Measurements from ENCODE around the gene NXPE1.

NXPE1 gene

DNA sequence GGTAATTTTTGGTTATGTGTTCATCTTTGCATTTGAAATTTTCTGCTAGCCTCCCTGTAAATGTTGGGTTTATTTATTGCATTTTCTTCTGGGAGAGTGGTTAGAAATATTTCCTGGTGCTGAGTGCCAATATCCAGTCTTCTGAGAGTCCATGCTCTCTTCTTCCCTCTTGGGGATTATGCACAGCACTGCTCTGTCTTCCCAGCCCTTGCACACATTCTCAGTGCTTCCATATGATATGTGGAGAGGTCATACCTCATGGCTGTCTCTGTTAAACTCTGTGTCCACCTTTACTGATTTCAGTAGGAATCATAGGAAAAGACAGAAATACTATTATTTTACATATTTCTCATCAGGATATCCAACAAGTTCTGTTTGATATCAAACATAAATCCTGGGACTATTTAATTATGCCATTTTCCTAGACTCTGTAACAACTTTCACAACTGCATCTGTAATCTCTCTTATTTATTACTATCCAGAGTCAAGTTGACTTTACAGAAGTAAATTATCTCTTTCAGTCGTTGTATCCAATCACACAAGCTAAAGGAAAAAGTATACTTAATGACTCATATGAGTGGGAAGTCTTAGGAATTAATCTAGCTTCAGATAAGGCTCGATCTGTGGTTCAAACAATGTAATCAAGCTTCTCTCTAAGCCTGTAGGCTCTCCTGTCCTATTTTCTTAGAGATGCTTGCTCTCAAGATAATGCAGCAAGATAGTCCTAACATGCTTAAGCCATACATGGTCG, 2.7 kb upstream of the NXPE1 start:
- DNase-seq, result no peak

DNA sequence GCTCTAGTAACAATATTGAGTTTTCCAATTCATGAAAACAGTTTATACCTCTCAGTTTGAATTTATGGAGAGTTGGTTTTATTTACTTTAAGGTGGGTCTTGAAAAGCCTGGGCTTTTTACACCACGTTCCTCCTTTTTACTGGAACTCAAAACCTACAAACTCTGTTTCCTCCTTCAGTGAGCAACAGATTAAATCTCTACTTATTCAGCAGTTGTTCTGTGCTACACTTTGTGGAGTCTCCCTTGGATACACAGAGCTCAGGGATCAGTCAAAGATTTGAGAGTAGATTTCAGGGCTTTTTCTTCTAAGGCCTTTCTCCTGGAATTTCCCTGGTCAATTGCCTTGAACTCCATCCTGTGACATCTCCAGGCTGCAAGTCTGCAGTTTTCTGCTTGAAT, 3.5 kb downstream of the NXPE1 start:
- no peak for DNase-seq

DNA sequence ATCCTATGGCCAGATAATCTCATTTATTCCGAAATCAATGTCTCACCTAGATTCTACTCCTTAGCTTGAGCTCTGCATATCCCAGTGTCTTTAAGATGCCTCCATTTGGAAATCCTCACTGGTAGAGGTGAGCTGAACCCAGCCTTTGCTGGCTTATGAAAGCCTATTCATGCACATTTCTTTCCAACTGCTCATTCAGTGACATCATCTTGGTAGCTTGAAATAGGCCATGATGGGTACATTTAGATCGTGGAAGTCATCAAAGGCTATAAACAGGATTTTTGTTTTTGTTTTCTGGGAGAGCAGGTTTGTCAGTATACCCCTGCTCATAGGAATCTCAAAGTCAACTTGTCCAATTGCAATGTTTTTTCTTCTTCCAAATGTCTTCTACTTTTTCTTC, 6.0 kb downstream of the NXPE1 start:
- DNase-seq, result no peak

DNA sequence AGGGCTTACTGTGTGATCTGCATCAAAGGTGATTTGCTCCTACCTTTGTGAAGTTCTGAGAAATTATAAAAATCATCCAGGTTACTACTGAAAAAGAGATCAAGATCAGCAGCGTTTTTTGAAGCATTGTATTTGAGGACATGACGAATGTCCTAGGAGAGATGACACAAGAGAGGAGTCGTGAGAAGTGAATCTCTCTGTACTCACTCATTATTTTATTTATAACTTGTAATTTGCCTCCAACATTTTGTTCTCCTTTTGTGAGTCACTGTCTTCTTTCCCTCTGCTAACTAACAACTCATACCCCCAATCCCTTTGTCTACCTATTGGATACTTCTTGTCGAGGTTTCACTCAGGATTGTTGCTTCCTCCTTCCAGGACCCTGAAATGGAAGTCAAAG, 8.6 kb downstream of the NXPE1 start:
- no peak for DNase-seq

DNA sequence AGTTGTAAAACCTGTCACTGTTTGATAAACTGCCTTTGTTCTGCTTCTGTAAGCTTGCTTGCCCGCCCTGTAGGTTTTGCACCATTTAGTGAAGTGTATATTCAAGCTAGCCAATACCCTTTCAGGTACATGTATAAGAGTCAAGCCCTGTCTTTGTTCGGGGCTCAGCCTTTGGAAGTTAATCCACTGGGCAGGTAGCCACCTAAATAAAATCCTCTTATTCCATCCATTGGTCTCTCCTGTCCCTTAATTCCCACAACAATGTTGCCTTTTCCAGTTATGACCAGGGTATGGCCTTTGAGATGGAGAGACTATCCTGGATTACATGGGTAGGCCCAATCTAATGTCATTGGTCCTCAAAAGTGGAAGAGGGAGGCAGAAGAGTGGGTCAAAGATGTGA, 34.0 kb downstream of the NXPE1 start:
- DNase-seq, result no peak

DNA sequence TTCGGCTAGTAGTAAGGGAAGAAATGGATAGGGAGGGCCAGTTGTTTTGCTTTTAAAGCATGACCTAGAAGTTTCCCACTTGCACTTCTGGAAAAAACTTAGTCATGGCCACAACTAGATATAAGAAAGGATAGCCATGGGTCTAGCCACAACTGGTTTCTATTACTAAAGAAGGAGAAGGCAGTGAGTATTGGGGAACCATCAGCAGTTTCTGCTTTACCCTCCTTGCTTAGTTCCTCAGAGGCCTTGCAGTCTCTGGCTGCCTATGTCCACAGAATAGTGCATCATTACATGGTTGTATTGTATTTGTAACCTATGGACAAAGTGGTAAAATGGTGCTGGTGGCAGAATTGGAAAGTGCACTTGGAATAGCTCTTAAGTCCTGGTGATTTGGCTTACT, 35.6 kb downstream of the NXPE1 start:
- no peak for DNase-seq

DNA sequence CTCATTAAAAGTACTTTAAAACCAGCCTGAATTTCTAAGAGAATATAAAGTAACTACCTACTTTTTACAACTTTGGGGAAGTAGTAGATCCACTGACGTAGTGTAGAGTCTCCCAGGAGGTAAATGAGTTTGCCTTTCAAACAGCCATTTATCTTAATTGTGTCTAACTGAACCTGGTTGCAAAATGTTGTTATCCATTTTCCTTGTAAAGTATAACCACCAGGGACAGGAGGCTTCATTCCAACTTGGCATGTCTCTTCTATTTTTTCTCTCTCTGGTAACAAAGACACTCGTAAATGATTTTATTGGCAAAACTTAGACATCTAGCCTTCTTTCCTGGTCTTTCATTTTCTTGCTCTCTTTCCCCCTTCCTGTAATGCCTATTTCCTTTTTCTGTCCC, 36.9 kb downstream of the NXPE1 start:
- no peak for DNase-seq

DNA sequence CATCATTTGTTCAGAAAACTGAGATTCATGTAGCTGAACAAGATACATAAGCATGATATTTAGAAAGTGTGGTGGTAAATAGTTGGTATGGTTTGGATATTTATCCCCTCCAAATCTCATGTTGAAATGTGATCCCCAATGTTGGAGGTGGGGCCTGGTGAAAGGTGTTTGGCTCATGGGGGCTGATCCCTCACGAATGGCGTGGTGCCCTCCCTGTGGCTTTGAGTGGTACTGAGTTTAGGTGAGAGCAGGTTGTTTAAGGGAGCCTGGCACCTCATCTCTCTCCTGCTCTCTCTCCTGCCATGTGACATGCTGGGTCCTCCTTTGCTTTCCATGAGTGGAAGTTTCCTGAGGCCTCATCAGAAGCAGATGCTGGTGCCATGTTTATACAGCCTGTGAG, 48.1 kb downstream of the NXPE1 start:
- DNase-seq, result no peak

DNA sequence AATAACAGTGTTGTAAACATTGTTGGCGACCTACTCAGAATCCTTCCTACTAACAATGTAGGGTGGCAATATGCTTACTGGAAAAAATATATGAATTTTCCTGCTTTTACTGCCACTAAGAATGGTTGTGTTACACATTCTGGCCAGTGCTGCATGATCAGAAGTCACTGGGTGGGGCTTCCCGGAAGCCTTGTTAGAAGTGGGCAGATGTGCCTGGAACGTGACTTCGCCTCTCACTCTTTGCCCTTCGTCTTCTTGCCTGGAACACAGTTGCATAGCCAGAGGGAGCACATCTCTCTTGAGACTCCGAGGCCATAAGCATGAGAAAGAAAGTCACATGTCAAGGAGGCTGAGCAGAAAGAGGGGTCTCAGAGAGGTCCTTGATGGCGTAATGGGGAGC, 48.6 kb downstream of the NXPE1 start:
- DNase-seq, result no peak

DNA sequence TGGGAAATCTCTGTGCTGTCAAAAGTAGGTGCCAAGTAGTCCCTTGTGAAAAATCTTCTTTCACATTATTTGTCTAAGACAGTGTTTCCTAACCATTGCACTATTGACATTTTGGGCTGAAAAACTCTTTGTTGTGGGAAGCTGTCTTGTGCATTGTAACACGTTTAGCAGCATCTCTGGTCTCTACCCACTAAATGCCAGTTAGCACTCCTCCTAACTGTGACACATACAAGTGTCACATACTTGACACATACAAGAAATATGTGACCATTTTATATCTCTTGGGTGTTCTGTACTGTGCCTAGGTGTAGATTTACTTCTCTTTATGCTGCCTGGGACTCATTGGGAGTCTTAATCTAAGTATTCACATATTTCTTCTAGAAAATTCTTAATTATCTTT, 57.8 kb downstream of the NXPE1 start:
- no peak for DNase-seq

DNA sequence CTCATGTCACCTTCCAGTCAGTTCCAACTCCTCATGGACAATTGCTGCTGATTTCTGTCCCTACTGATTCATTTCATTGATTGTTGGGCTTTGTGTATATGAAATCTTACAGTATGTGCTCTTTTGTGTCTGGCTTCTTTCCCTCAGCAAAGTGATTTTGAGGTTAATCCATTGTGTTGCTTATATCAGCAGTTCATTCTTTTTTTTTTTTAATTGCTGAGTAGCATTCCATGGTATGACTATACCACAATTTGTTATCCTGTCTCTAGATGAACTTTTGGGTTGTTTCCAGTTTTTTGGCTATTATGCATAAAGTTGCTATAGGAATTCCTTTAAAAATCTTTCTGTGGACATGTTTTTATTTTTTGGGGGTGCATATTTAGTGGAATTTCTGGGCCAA, 59.9 kb downstream of the NXPE1 start:
- no peak for DNase-seq

DNA sequence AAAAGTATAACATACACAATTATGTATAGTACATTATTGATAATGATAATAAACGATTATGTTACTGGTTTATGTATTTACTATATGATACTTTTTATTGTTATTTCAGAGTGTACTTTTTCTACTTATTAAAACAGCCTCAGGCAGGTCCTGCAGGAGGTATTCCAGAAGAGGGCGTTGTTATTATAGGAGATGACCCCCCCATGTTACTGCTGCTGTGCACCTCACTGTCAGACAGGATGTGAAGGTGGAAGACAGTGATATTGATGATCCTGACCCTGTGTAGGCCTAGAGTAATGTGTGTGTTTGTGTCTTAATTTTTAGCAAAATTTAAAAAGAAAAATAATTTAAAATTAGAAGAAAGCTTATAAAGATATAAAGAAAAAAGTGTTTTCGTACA, 62.8 kb downstream of the NXPE1 start:
- peak; percentile 5 for DNase-seq

DNA sequence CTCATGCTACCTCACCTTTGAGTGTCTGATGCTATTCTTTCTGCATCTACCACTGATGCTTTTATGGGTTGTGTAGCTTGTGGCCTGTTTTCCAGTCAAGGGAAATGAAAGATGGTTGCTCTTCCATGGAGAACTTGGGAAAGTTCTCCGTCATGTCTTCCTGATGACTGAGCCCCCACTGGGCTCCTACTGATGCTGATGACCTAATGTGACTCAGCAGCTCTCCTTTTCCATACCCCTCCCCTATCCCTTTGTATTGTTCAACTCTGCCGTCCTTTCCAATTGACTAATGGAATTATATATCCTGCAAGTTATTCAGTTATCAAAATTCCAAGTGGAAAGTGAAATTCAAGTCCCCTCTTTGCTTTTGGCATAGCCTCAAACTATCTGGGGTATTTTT, 75.8 kb downstream of the NXPE1 start:
- no peak for DNase-seq

DNA sequence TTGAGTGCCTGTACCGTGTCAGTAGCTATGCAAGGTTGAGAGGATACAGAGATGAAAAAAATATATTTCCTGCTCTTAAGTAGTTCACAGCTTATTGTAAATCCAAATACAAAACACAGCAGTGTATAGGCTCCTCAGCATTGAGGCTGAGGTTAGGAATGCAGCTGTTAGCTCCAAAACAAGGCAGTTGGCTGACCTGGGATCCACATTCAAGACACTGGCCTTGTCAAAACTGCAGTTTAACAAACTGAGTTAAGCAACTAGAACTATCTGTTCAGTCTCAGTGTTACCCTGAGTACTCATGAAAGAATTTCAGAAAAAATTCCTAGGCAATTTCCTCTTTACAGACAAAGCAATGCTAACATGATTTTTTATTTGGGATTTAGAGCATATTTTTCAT, 77.6 kb downstream of the NXPE1 start:
- DNase-seq, result no peak

DNA sequence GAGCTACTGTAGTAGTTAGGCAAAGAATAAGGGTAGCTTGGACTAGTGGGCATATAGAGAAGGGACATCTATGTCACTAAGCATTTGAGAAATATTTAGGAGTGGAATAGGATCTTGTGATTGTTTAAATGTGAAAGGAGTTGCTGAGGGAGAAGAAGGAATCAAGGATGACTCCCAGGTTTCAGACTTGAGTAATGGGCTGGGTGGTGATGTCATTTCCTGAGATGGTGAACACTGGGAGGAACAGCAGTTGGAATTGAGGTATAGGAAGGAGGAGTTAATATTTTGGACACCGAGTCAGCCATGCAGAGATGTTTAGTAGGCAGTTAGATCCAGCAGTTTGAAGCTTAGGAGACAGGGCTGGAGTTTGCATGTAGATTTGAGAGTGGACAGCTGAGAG, 80.3 kb downstream of the NXPE1 start:
- no peak for DNase-seq

DNA sequence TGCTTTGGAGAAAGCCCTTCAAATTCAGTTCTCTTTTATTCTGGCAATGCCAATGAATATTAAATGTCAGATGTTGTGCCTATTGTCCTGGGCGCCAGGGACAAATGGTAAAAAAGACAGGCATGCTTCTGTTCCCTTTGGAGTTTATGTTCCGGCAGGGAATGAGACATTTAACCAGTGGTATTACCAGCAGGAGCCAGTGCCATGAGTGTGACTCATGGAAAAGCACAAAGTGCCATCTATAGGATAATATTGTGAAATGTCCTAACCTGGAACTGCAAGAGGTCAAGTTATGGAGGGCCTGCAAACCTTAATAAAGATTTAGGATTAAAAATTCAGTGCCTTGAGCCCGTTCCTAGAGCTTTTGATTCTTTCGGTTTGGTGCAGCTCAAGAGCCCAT, 80.9 kb downstream of the NXPE1 start:
- no peak for DNase-seq

DNA sequence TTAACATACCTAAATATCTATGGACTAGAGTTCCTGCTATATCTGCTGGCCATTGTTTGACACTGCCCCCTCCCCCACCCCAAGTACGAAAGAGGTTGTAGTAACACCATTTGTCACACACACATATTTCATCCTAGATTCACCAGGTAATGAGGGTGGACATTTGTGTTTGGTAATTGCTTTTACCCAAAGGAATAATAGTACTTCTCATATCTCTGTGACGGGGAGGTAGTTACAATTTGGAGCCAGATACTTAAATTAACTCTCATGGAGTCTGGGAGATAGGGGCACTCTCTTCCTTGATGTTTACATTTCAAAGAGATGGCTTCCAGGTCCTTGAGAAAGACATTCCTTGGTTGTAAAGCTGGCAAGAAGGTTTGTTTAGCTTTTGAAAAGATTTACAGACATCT, 81.7 kb downstream of the NXPE1 start:
- no peak for DNase-seq

DNA sequence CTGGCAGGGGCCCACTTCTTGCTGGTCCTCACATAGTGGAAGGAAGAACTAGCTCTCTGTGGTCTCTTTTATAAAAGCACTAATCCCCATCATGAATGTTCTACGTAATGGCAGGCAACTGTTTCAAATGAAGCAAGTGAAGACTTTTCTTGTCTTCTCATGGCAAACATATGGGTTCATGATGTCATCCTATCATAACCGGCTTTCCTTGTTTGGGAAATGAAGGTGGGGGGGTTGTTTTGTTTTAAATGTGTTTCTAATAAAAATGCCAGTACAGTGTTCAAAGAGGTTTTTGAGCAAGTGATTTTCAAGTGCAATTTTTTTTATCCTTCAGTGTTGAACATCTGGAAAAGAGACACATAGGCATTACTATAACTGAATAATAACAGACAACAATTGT, 87.0 kb downstream of the NXPE1 start:
- no peak for DNase-seq

Measured in NCI-H146 (cell line).